ENCODE measurements around the gene ABTB2.

The ABTB2 gene

GRCh38 chr11:34341931-34342533, 15.8 kb downstream of the ABTB2 start:
- TF ChIP-seq, protein P1, sequence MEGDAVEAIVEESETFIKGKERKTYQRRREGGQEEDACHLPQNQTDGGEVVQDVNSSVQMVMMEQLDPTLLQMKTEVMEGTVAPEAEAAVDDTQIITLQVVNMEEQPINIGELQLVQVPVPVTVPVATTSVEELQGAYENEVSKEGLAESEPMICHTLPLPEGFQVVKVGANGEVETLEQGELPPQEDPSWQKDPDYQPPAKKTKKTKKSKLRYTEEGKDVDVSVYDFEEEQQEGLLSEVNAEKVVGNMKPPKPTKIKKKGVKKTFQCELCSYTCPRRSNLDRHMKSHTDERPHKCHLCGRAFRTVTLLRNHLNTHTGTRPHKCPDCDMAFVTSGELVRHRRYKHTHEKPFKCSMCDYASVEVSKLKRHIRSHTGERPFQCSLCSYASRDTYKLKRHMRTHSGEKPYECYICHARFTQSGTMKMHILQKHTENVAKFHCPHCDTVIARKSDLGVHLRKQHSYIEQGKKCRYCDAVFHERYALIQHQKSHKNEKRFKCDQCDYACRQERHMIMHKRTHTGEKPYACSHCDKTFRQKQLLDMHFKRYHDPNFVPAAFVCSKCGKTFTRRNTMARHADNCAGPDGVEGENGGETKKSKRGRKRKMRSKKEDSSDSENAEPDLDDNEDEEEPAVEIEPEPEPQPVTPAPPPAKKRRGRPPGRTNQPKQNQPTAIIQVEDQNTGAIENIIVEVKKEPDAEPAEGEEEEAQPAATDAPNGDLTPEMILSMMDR (IDR thresholded peaks at IDR 0.05; ENCODE audit: control extremely low read depth, extremely low read depth, low read depth, missing control alignments): no peak
- no peak for DNase-seq (ENCODE audit: extremely low spot score)
- ChIA-PET POLR2A (no interaction called here), CTCF (interaction anchor here (1.2 to 2.2 kb wide), 4 partner anchors 10 to 168 kb away, joined by 4 to 10 read pairs (median 4); no protein-coding TSS in a partner anchor)

GRCh38 chr11:34341096-34341495, 16.7 kb downstream of the ABTB2 start:
- POLR2A ChIA-PET: no interaction called here
- TF ChIP-seq, protein P1 (IDR thresholded peaks at IDR 0.05; ENCODE audit: control extremely low read depth, extremely low read depth, low read depth, missing control alignments): no peak
- no peak for DNase-seq (ENCODE audit: extremely low spot score)
- CTCF ChIA-PET: interaction anchor here (1.2 to 1.6 kb wide), 3 partner anchors 11 to 167 kb away, joined by 4 to 5 read pairs (median 4); no protein-coding TSS in a partner anchor

GRCh38 chr11:34340653-34341052, 17.2 kb downstream of the ABTB2 start:
- DNase-seq (ENCODE audit: extremely low spot score): no peak
- TF ChIP-seq, protein P1 (IDR thresholded peaks at IDR 0.05; ENCODE audit: control extremely low read depth, extremely low read depth, low read depth, missing control alignments): no peak
- ChIA-PET POLR2A (no interaction called here), CTCF (interaction anchor here (1.3 kb wide), 1 partner anchor 9 kb away, joined by 4 read pairs; no protein-coding TSS in a partner anchor)

DNA sequence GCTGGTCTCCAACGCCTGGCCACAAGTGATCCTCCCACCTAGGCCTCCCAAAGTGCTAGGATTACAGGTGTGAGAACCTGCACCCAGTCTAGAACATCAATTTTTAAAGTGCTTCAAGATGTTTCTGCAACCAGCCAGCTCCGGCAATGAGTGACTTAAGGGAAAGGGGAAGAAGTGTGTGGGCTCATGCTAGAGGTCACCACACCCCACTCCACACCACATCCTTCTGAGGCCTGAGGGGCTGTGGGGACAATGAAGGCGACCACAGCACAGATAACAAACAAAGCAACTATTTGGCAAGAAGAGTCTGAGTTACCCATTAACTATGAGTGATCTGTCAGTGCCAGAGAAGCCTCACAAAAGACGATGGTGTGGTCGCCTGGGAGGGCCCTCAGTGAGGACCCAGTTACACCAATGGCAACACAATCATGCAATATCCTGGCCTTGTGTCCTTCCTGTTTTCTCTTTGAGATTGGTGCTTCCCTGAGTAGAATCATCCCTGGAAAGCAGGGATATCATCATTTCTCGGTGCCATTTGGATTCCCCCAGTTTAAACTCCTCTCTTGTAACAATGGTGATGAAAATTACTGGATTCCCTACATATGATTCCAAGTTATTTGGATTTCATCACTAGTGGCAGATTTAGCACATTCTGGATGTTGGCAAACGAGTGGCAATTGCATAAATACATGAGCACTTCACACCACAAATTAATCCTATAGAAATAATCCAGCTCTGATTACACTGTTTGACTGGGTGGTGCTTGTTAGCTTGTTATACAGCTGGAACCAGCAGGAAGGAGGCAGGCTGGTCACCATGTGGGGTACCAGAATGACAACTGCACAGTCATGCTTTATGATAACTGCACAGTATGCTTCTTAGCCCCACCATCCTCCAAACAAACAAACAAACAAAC, 18.4 kb downstream of the ABTB2 start:
- POLR2A ChIA-PET: no interaction called here
- peak; percentile 29 for DNase-seq (ENCODE audit: extremely low spot score)
- CTCF ChIA-PET: interaction anchor here (0.7 to 1.3 kb wide), 2 partner anchors 7 to 11 kb away, joined by 3 to 4 read pairs; no protein-coding TSS in a partner anchor
- TF ChIP-seq, protein P1 (IDR thresholded peaks at IDR 0.05; ENCODE audit: control extremely low read depth, extremely low read depth, low read depth, missing control alignments): no peak

DNA sequence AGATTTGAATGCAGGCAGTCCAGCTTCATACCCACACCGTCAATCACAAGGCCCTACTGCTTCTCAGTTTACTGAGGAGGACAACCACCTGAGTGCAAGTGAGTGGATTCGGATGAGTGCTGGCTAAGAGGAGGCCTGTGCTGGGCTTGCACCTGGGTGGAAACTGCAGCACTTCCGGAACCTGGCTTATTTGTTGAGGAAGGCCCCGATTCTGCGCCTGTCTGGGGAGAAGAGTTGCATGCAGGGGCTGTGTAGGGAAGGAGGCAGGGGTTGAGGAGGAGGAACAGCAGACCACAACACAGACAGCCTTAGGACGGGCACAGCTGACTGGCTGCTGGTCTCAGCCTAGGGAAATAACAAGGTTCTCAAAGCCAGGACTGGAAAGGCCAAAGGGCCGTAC, 20.8 kb downstream of the ABTB2 start:
- TF ChIP-seq, protein P1 (IDR thresholded peaks at IDR 0.05; ENCODE audit: control extremely low read depth, extremely low read depth, low read depth, missing control alignments): no peak
- no peak for DNase-seq (ENCODE audit: extremely low spot score)
- CTCF ChIA-PET: interaction anchor here (1.0 to 2.3 kb wide), 4 partner anchors 14 to 163 kb away, joined by 3 to 6 read pairs (median 4); no protein-coding TSS in a partner anchor
- POLR2A ChIA-PET: no interaction called here

GRCh38 chr11:34335801-34336200, 22.0 kb downstream of the ABTB2 start:
- POLR2A ChIA-PET: no interaction called here
- DNase-seq (ENCODE audit: extremely low spot score): no peak
- TF ChIP-seq, protein P1 (IDR thresholded peaks at IDR 0.05; ENCODE audit: control extremely low read depth, extremely low read depth, low read depth, missing control alignments): no peak
- CTCF ChIA-PET: interaction anchor here (0.7 to 2.3 kb wide), 5 partner anchors 11 to 161 kb away, joined by 3 to 6 read pairs (median 4); no protein-coding TSS in a partner anchor
